HepG2 (cell line): ENCODE measurements around the gene LMAN1L. TPM values are rescaled to one million over a fixed set of nuclear protein-coding genes. Genes with fewer than 3 reads are reported as not detected.

Experiments used
- ATAC-seq: fragments of 200-7000 bp; cut with Tn5 transposase; 3 replicates; pipeline ENCODE4 v1.9.1; 2020; ENCODE audit warnings: mild to moderate bottlenecking, moderate library complexity
- BruUV-seq: library from RNA; stranded (reverse); fragments of 400-500 nt; replicated peaks from 2 replicates; lab custom pipeline; 2021; lab: Mats Ljungman, UMichigan
- CTCF ChIA-PET: fragments of 300-600 bp; formaldehyde crosslinking; extraction: SDS; loops from one replicate; lab custom pipeline; 2021; ENCODE audit warnings: low total read pairs, inconsistent platforms, low intra/inter-chr PET ratio; lab: Yijun Ruan, JAX
- POLR2A ChIA-PET: fragments of 350-600 bp; sonication (Branson Sonifier 250); formaldehyde crosslinking; loops from one replicate; lab custom pipeline; 2020; ENCODE audit warnings: antibody characterized with exemption, inconsistent platforms; lab: Yijun Ruan, JAX
- DNase-seq: peaks from one replicate; pipeline ENCODE4 v3.0.0-alpha.2; 2015; ENCODE audit warnings: low spot score
- FAIRE-seq: peaks from 3 replicates; lab custom pipeline; 2011; peaks lifted over from hg19 to GRCh38; lab: Jason Lieb, UNC
- H2AFZ ChIP-seq: one replicate; pipeline ENCODE4 v1.6.1; 2011; ENCODE audit warnings: low read length, inconsistent platforms
- H3K27ac ChIP-seq: fragments of 300-600 bp; 3 replicates; pipeline ENCODE4 v1.8.0; 2011; ENCODE audit warnings: mixed run types, mild to moderate bottlenecking, mixed read lengths, low read length, inconsistent platforms; ENCODE audit not compliant: insufficient read depth; ENCODE audit errors: extremely low read length
- H3K27me3 ChIP-seq, 2 experiments: fragments of 200-600 bp in 1 of 2; 2 replicates in 1 of 2; 3 replicates in 1 of 2; pipeline versions ENCODE4 v1.6.0 to v1.8.0; 2011; ENCODE audit warnings: low read length in 2 of 2, mild to moderate bottlenecking in 2 of 2, moderate library complexity in 2 of 2, inconsistent platforms in 1 of 2; ENCODE audit not compliant: insufficient read depth in 2 of 2, control insufficient read depth in 1 of 2
- H3K36me3 ChIP-seq, 2 experiments: fragments of 200-600 bp in 1 of 2; replicated peaks in 1 of 2; 2 replicates in 1 of 2; 3 replicates in 1 of 2; pipeline versions ENCODE4 v1.5.1 to v1.8.0; 2011; ENCODE audit warnings: low read length in 2 of 2, inconsistent platforms in 1 of 2; ENCODE audit not compliant: insufficient read depth in 2 of 2, control insufficient read depth in 1 of 2
- H3K4me1 ChIP-seq: 2 replicates; pipeline ENCODE4 v1.5.1; 2012; ENCODE audit warnings: low read length, inconsistent platforms; ENCODE audit not compliant: insufficient read depth
- H3K4me2 ChIP-seq: 2 replicates; pipeline ENCODE4 v1.6.0; 2011; ENCODE audit warnings: low read depth, low read length, inconsistent platforms
- H3K4me3 ChIP-seq, 3 experiments: fragments of 200-600 bp in 1 of 3; sonication (generic), shearing (Covaris generic) in 1 of 3; replicated peaks in 1 of 3; 2 replicates each; pipeline ENCODE4 v1.5.1; 2011 to 2016; ENCODE audit warnings: low read length in 3 of 3, inconsistent platforms in 2 of 3, low read depth in 2 of 3, mild to moderate bottlenecking in 2 of 3, control low read depth in 1 of 3, mixed read lengths in 1 of 3; ENCODE audit not compliant: insufficient read depth in 1 of 3
- H3K79me2 ChIP-seq: one replicate; pipeline ENCODE4 v1.6.1; 2011; ENCODE audit warnings: low read length, inconsistent platforms; ENCODE audit not compliant: insufficient read depth
- H3K9ac ChIP-seq: 2 replicates; pipeline ENCODE4 v1.6.0; 2011; ENCODE audit warnings: mild to moderate bottlenecking, low read depth, low read length, inconsistent platforms; ENCODE audit not compliant: insufficient read depth
- H3K9me3 ChIP-seq: 2 replicates; pipeline ENCODE4 v1.5.1; 2012; ENCODE audit warnings: mild to moderate bottlenecking, low read length
- H4K20me1 ChIP-seq: 2 replicates; pipeline ENCODE4 v1.6.0; 2011; ENCODE audit warnings: inconsistent platforms, mild to moderate bottlenecking, low read length, moderate library complexity; ENCODE audit not compliant: insufficient read depth
- CENPBD1 ChIP-seq: sonication (generic); formaldehyde crosslinking; IDR thresholded peaks from 2 replicates; pipeline ENCODE4 v1.8.0; 2022; ENCODE audit warnings: missing genetic modification reagents, low read depth, mild to moderate bottlenecking, borderline replicate concordance
- ETV5 ChIP-seq: IDR thresholded peaks from 2 replicates; pipeline ENCODE4 v1.6.1; 2018; ENCODE audit warnings: missing biosample characterization, missing genetic modification reagents, inconsistent platforms, borderline replicate concordance
- HOXA3 ChIP-seq: sonication (generic); formaldehyde crosslinking; IDR thresholded peaks from 2 replicates; pipeline ENCODE4 v1.5.0; 2020; ENCODE audit warnings: missing genetic modification reagents
- MLXIP ChIP-seq: sonication (generic); formaldehyde crosslinking; IDR thresholded peaks from 2 replicates; pipeline ENCODE4 v1.9.0; 2021; ENCODE audit warnings: missing genetic modification reagents, borderline replicate concordance
- NCOA1 ChIP-seq: sonication (generic); formaldehyde crosslinking; IDR thresholded peaks from 2 replicates; pipeline ENCODE4 v1.9.0; 2021; ENCODE audit warnings: missing genetic modification reagents
- POLR2A ChIP-seq, 2 experiments: IDR thresholded peaks; 2 replicates each; pipeline ENCODE4 v1.6.1; 2011; ENCODE audit warnings: low read depth in 2 of 2, low read length in 2 of 2, mild to moderate bottlenecking in 1 of 2, moderate library complexity in 1 of 2; ENCODE audit not compliant: insufficient read depth in 1 of 2
- UBTF ChIP-seq: sonication (generic); formaldehyde crosslinking; IDR thresholded peaks from 2 replicates; pipeline ENCODE4 v1.4.0; 2020; ENCODE audit warnings: mild to moderate bottlenecking, missing genetic modification reagents
- ZBTB4 ChIP-seq: sonication (generic); formaldehyde crosslinking; IDR thresholded peaks from 2 replicates; pipeline ENCODE4 v1.4.0; 2020; ENCODE audit warnings: missing genetic modification reagents, mild to moderate bottlenecking, borderline replicate concordance
- ZFP37 ChIP-seq: sonication (generic); formaldehyde crosslinking; IDR thresholded peaks from 2 replicates; pipeline ENCODE4 v1.4.0; 2020; ENCODE audit warnings: missing genetic modification reagents, borderline replicate concordance
- ZMYM4 ChIP-seq: sonication (generic); formaldehyde crosslinking; IDR thresholded peaks from 2 replicates; pipeline ENCODE4 v1.8.1; 2023; ENCODE audit warnings: mild to moderate bottlenecking, missing genetic modification reagents
- ZNF282 ChIP-seq: fragments of 450-650 bp; IDR thresholded peaks from 2 replicates; pipeline ENCODE4 v1.6.1; 2018; ENCODE audit not compliant: partially characterized antibody
- ZNF556 ChIP-seq: sonication (generic); formaldehyde crosslinking; IDR thresholded peaks from 2 replicates; pipeline ENCODE4 v1.4.0; 2020; ENCODE audit warnings: mild to moderate bottlenecking, missing genetic modification reagents, borderline replicate concordance
- ZNF678 ChIP-seq: sonication (generic); formaldehyde crosslinking; IDR thresholded peaks from 2 replicates; pipeline ENCODE4 v1.4.0; 2020; ENCODE audit warnings: mild to moderate bottlenecking, missing genetic modification reagents
- ZNF772 ChIP-seq: sonication (generic); formaldehyde crosslinking; IDR thresholded peaks from 2 replicates; pipeline ENCODE4 v1.5.0; 2020; ENCODE audit warnings: mild to moderate bottlenecking, missing genetic modification reagents
- WGBS: methylation state at CpG from one replicate; pipeline ENCODE4 v1.1.6; 2017; ENCODE audit warnings: low lambda C conversion rate; 5-methylcytosine and 5-hydroxymethylcytosine counted together
- in situ Hi-C: cut with HindIII; loops from 2 replicates; pipeline ENCODE4 v1.10.0; 2017; ENCODE audit warnings: low pct_unique_long_range_greater_than_20kb; ENCODE audit not compliant: extremely low pct_ligation_motif_present
- intact Hi-C: fragments of 100-400 bp; cut with micrococcal nuclease; formaldehyde crosslinking; loops from one replicate; pipeline ENCODE4 v1.10.0; 2022; ENCODE audit not compliant: unreplicated experiment
- polyA plus RNA-seq, 8 experiments: library from polyadenylated mRNA; depleted of rRNA in 3 of 8; stranded (reverse) in 7 of 8; unstranded in 1 of 8; fragments of >200 nt; fragmentation: Illumina TruSeq in 4 of 8; extraction: Trizol in 4 of 8; gene quantifications; 2 replicates each; pipeline versions ENCODE4 v1.2.1 to v1.2.3, GENCODE V29; 2011 to 2016; ENCODE audit warnings: low read depth in 4 of 8, missing spikeins in 1 of 8, mixed read lengths in 1 of 8; ENCODE audit not compliant: insufficient read depth in 1 of 8
- total RNA-seq, 5 experiments: library from RNA; depleted of rRNA; stranded (reverse); fragments of >200 nt; fragmentation: Illumina TruSeq; extraction: Trizol; gene quantifications; 2 replicates each; pipeline ENCODE4 v1.2.3, GENCODE V29; 2016; ENCODE audit warnings: low read depth in 1 of 5

LMAN1L gene
- total and polyA plus RNA-seq, 2 of the 13 experiments (the other 11 are each of a cell fraction or from before 2014, with no cell fraction given) = not detected

GRCh38 chr15:74873036-74873755 is 60.6 kb downstream of the LMAN1L start, which contains the start of gene SCAMP2:
Gene SCAMP2 (minus strand): TSS chr15:74873365. CDS start chr15:74873255, 110 bp downstream.
- H3K27ac ChIP-seq = peak within 1 kb of the TSS; percentile 93
- intact Hi-C loops = no loop called here
- H3K79me2 ChIP-seq = peaks cover 41% of the 10 kb centered on the region
- peak within 1 kb of the TSS; percentile 82 for H2AFZ ChIP-seq
- peak within 1 kb of the TSS; percentile 98 for H3K9ac ChIP-seq
- H3K9me3 ChIP-seq = no peaks in the 10 kb centered on the region
- H3K36me3 ChIP-seq = peaks cover 0 to 1% of the 10 kb centered on the region in 2 experiments; a peak in 2 of 5 replicates
- 13% methylated on average over 3 of the region's 52 CpGs for WGBS
- ATAC-seq (peak; percentile 98), FAIRE-seq (peak; percentile 72), DNase-seq (peak; percentile 91)
- peaks cover 0 to 10% of the 10 kb centered on the region in 2 experiments; a peak in 1 of 5 replicates for H3K27me3 ChIP-seq
- peak within 1 kb of the TSS; percentile 83 to 98 (median 98) for H3K4me3 ChIP-seq
- in situ Hi-C loops = no loop called here
- H4K20me1 ChIP-seq = peaks cover 13% of the 10 kb centered on the region
- H3K4me1 ChIP-seq = peaks cover 48% of the 10 kb centered on the region
- peak within 1 kb of the TSS; percentile 97 for H3K4me2 ChIP-seq
- ChIA-PET CTCF (no interaction called here), POLR2A (interaction anchor here (0.7 to 1.9 kb wide), 8 partner anchors 10 to 34 kb away, joined by 3 to 10 read pairs (median 3); partner anchors contain the start of genes FAM219B, MPI and ULK3)
- BruUV-seq = no TSS peak
- TF ChIP-seq ZFP37 = 0 out of 2 replicates have a peak, but pooled peaks have one; percentile 72
- TF ChIP-seq ZMYM4 (CRISPR knock-in tag) = peak; percentile 47
- TF ChIP-seq ZNF282 = no peak
- TF ChIP-seq ETV5 (CRISPR knock-in tag) = peak; percentile 52; the same call in 1 of the 2 replicates
- TF ChIP-seq ZNF772 (CRISPR knock-in tag) = peak; percentile 71; the same call in 1 of the 2 replicates
- peak; percentile 92 to 93 for TF ChIP-seq POLR2A (IDR thresholded peaks at IDR 0.05; ENCODE audit: insufficient read depth in 1 of 2, low read depth in 2 of 2, low read length in 2 of 2)
- TF ChIP-seq ZBTB4 (CRISPR knock-in tag) = no peak
- peak; percentile 42; the same call in 1 of the 2 replicates for TF ChIP-seq UBTF (CRISPR knock-in tag)
- no peak for TF ChIP-seq MLXIP (CRISPR knock-in tag)
- TF ChIP-seq CENPBD1 (CRISPR knock-in tag) = no peak
- peak; percentile 43; the same call in 1 of the 2 replicates for TF ChIP-seq NCOA1 (CRISPR knock-in tag)
- TF ChIP-seq ZNF678 (CRISPR knock-in tag) = 0 out of 2 replicates have a peak, but pooled peaks have one; percentile 45
- TF ChIP-seq HOXA3 (CRISPR knock-in tag) = peak; percentile 53
- TF ChIP-seq ZNF556 (CRISPR knock-in tag) = peak; percentile 63; the same call in 1 of the 2 replicates
